HL-60 (cell line): ENCODE data around the gene CXCL11.

Experiments
- DNase-seq, 2 experiments: peaks; one replicate each; pipeline ENCODE4 v3.0.0-alpha.2; 2010 to 2020; ENCODE audit warnings: low read depth in 1 of 2, low spot score in 1 of 2
- H3K27ac ChIP-seq: fragments of 250-450 bp; sonication (Bioruptor Pico); replicated peaks from 2 replicates; pipeline ENCODE4 v1.5.1; 2020; ENCODE audit warnings: mild to moderate bottlenecking, moderate library complexity
- H3K27me3 ChIP-seq: fragments of 250-450 bp; sonication (Bioruptor Pico); 2 replicates; pipeline ENCODE4 v1.5.1; 2021; ENCODE audit warnings: mild to moderate bottlenecking, moderate library complexity; ENCODE audit not compliant: insufficient read depth, poor library complexity, severe bottlenecking
- H3K4me3 ChIP-seq: replicated peaks from 2 replicates; pipeline ENCODE4 v1.5.1; 2011; ENCODE audit warnings: mild to moderate bottlenecking, control low read depth, low read length; ENCODE audit not compliant: insufficient read depth
- GABPA ChIP-seq: IDR thresholded peaks from 2 replicates; pipeline ENCODE4 v1.6.1; 2012; ENCODE audit warnings: low read depth
- POLR2AphosphoS5 ChIP-seq: IDR thresholded peaks from 2 replicates; pipeline ENCODE4 v1.6.1; 2012; ENCODE audit warnings: low read depth
- SPI1 ChIP-seq: IDR thresholded peaks from 2 replicates; pipeline ENCODE4 v1.6.1; 2012; ENCODE audit warnings: low read depth, mild to moderate bottlenecking, borderline replicate concordance
- TF ChIP-seq, protein P1 (sequence below): IDR thresholded peaks from 2 replicates; pipeline ENCODE4 v1.6.1; 2012; ENCODE audit warnings: low read depth; ENCODE audit not compliant: insufficient replicate concordance
- TF ChIP-seq, protein P2 (sequence below): IDR thresholded peaks from one replicate; pipeline ENCODE4 v1.5.1; 2011; ENCODE audit warnings: low read length, control low read depth, inconsistent platforms; ENCODE audit not compliant: insufficient read depth

The CXCL11 gene

DNA sequence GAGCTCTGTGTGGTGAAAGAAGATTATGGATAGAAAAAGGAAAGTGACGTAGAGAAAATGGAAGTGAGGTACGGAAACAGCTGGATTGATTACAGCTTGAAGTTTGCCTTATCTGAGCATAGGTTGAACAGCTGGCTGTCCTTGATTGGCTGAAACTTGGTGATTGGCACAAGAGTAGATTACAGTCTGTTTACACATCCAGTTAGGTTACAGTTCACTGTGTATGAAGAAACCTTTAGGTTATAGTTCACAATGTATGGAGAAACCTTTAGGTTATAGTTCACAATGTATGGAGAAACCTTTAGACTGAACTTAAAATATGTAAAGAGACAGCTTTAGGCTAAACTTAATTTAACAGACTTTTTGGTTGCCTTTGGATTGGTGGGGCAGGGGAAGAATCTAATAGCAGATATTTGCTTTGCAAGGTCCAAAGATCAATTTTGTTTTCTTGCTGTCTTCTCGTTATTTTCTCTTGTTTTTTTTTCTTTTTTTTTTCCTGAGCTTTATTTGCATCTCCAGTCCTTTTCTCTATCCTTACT is 23.1 kb upstream of the CXCL11 start:
- Histone ChIP-seq H3K27me3 (no peaks in the 10 kb centered on the region), H3K27ac (peak overlapping the region; percentile 48; the same call in 1 of the 2 replicates), H3K4me3 (no peak overlapping the region)
- DNase-seq: no peak
- TF ChIP-seq GABPA (no peak), POLR2AphosphoS5 (no peak), SPI1 (no peak)
- TF ChIP-seq, protein P1, sequence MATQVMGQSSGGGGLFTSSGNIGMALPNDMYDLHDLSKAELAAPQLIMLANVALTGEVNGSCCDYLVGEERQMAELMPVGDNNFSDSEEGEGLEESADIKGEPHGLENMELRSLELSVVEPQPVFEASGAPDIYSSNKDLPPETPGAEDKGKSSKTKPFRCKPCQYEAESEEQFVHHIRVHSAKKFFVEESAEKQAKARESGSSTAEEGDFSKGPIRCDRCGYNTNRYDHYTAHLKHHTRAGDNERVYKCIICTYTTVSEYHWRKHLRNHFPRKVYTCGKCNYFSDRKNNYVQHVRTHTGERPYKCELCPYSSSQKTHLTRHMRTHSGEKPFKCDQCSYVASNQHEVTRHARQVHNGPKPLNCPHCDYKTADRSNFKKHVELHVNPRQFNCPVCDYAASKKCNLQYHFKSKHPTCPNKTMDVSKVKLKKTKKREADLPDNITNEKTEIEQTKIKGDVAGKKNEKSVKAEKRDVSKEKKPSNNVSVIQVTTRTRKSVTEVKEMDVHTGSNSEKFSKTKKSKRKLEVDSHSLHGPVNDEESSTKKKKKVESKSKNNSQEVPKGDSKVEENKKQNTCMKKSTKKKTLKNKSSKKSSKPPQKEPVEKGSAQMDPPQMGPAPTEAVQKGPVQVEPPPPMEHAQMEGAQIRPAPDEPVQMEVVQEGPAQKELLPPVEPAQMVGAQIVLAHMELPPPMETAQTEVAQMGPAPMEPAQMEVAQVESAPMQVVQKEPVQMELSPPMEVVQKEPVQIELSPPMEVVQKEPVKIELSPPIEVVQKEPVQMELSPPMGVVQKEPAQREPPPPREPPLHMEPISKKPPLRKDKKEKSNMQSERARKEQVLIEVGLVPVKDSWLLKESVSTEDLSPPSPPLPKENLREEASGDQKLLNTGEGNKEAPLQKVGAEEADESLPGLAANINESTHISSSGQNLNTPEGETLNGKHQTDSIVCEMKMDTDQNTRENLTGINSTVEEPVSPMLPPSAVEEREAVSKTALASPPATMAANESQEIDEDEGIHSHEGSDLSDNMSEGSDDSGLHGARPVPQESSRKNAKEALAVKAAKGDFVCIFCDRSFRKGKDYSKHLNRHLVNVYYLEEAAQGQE: no peak
- TF ChIP-seq, protein P2, sequence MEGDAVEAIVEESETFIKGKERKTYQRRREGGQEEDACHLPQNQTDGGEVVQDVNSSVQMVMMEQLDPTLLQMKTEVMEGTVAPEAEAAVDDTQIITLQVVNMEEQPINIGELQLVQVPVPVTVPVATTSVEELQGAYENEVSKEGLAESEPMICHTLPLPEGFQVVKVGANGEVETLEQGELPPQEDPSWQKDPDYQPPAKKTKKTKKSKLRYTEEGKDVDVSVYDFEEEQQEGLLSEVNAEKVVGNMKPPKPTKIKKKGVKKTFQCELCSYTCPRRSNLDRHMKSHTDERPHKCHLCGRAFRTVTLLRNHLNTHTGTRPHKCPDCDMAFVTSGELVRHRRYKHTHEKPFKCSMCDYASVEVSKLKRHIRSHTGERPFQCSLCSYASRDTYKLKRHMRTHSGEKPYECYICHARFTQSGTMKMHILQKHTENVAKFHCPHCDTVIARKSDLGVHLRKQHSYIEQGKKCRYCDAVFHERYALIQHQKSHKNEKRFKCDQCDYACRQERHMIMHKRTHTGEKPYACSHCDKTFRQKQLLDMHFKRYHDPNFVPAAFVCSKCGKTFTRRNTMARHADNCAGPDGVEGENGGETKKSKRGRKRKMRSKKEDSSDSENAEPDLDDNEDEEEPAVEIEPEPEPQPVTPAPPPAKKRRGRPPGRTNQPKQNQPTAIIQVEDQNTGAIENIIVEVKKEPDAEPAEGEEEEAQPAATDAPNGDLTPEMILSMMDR: no peak

DNA sequence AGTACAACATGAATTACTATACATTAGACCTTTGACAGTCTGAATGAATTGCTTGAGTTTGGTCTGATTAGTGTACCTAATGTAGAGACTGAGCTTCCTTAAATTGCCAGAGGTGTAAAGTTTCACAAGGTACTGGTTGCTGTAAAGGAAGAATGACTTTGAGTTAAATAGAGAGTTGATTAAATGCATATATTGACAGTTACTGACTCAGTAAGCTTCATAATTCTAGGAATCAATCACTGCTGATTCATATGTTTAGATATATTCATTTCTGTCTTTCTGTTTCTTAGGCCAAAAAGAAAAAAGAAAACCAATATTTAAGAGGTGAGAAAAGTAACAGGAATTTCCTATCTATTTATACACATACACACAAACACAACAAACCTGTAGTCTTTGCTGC is 22.4 kb upstream of the CXCL11 start:
- no peak overlapping the region for H3K27ac ChIP-seq
- TF ChIP-seq SPI1 (no peak), GABPA (no peak), POLR2AphosphoS5 (no peak)
- TF ChIP-seq, protein P2: no peak
- TF ChIP-seq, protein P1: no peak
- no peaks in the 10 kb centered on the region for H3K27me3 ChIP-seq
- no peak for DNase-seq
- H3K4me3 ChIP-seq: no peak overlapping the region

DNA sequence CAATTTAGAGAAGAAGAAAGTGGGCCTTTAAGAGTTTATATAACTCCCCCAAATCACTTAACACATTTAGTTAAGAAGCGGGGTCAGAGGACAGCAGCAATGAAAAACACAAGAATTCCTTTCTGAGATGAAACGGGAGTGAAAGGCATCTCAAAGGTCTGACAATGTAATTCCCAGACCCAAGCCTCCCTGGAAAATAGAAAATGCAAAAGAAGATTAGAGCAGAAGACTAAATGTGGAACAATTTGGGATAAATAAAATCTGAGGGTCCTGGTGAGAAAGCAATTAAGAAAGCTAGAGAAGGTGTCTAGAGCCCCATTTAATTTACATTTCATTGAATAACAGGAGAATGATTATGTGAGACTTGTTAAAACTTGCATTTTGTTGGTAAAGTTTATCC is 19.6 kb upstream of the CXCL11 start:
- TF ChIP-seq POLR2AphosphoS5: no peak
- TF ChIP-seq, protein P2: no peak
- TF ChIP-seq SPI1: no peak
- TF ChIP-seq, protein P1: no peak
- TF ChIP-seq GABPA: no peak
- no peak overlapping the region for H3K4me3 ChIP-seq
- H3K27ac ChIP-seq: no peak overlapping the region
- H3K27me3 ChIP-seq: no peaks in the 10 kb centered on the region
- DNase-seq: no peak
